NCI-H2196 (cell line): Measurements from ENCODE around the gene TBX2.

Source experiments
- DNase-seq: peaks from one replicate; lab custom pipeline; 2025; ENCODE audit not compliant: unreplicated experiment; lab: John Stamatoyannopoulos, UW

Gene TBX2

DNA sequence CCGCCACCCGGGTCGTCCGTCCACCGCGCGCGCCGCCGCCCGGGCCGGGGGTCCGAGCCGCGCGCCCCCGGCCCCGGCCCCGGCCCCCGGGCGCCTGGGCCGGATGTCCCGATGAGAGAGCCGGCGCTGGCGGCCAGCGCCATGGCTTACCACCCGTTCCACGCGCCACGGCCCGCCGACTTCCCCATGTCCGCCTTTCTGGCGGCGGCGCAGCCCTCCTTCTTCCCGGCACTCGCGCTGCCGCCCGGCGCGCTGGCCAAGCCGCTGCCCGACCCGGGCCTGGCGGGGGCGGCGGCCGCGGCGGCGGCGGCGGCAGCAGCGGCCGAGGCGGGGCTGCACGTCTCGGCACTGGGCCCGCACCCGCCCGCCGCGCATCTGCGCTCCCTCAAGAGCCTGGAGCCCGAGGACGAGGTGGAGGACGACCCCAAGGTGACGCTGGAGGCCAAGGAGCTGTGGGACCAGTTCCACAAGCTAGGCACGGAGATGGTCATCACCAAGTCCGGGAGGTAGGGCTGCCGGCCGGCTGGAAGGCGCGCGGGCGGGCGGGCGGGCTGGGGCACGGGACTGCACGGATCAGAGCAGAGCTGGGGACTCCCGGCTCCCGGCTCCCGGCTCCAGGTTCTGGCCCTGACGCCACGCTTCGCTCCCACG, 548 bp downstream of the TBX2 start:
- no peak for DNase-seq

DNA sequence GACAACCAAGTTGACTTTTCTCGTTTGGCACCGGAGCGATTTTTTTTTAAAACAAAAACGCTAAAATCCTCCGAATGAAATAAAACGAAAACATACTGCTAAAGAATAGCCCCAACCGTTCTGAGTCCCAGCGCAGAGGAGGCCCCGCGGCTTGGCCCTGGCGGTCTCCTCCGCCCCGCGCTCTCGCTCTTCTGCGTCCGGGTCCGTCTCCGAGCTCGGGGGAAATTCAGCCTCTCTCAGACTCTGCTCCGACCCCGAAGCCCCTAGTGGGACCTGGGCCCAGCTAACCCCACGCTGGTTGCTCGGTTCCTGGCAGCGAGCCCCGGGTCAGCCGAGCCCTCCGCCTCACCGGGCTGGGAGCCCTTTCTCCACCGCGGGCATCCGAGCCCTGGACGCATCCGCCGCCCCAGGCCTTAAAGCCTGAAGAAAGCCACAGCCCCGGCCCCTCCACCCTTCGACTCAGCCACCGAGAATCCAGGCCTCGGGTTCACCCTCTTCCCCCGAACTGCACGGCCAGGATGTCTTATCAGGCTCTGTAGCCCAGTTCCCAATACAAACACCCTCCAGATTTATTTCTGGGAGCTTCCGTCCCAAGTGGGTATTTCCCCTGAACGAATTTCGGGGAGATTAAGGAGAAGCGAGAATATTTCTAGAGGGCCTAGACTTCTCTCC, 1.2 kb downstream of the TBX2 start:
- no peak for DNase-seq

DNA sequence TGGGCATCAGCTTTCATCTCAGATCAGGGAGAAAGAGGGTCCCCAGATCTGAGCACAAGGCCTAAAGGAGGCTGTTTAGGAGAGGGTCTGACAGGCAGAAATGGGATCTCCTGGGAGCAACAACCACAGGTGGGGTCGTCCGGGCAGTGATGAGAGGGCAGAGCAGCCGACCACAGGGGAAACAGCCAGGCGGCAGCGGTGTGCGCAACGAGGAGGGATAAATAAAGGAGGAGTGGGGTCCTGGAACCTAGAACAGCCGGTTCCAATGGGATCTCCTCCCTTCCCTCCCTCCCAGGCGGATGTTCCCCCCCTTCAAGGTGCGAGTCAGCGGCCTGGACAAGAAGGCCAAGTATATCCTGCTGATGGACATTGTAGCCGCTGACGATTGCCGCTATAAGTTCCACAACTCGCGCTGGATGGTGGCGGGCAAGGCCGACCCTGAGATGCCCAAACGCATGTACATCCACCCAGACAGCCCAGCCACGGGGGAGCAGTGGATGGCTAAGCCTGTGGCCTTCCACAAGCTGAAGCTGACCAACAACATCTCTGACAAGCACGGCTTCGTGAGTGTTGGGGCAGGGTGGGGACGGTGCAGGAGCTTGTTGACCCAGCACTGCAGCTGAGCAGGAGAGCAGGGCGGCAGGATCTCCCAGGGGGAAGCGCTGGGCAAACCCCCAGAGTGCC, 1.9 kb downstream of the TBX2 start:
- no peak for DNase-seq

DNA sequence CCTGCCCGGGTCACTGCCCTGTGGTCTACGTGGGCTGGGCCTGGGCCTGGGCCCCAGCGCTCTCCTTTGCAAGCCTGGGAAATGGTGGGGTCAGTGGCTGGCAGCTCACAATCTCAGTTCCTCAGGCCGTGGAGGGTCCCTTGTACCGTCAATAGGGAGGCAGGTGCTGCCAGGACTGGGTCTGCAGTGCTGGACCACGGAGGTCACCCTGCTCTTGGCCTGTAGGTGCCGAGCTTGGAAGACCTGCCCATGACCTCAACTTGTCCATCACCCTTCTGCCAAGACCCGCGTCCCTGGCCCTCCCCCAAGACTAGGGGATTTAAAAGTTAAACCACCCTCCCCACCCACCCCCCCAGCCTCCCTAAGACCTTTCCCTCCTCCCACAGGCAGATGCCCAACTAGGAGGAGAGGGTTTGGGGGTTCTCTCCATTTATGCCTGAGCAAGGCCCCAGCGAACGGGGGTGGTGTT, 2.5 kb downstream of the TBX2 start:
- no peak for DNase-seq

DNA sequence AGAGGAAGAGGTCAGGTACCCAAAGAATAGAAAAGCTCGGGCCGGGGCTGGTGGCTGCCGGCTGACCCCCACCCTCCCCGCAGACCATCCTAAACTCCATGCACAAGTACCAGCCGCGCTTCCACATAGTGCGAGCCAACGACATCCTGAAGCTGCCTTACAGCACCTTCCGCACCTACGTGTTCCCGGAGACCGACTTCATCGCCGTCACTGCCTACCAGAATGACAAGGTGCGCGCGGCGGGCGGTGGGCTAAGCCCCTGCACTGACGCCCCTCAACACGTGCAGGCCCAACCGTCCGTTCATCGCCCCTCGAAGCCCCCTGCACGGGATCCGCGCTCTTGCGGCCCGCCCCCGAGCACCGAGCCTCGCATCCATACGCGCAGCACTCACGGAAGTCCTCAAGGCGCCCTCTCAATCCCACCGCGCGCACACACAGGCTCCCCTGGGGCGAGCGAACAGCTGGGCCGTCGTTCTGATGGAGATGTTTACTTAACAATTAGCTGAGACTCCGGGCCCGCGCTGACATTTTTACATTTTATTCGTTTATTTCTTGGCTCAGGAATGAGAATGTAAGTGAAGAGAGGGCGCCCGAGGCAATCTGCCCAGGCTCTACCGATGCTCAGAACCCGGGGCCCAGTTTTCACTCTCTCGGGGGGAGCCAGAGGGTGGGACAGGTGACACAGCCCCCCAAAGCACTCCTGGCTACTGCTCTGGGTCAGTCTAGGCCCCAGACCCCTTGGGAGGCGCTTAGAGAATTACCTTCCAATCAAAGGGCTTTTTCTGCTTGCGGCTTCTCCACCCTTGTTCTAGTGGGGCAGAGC, 3.5 kb downstream of the TBX2 start:
- no peak for DNase-seq

DNA sequence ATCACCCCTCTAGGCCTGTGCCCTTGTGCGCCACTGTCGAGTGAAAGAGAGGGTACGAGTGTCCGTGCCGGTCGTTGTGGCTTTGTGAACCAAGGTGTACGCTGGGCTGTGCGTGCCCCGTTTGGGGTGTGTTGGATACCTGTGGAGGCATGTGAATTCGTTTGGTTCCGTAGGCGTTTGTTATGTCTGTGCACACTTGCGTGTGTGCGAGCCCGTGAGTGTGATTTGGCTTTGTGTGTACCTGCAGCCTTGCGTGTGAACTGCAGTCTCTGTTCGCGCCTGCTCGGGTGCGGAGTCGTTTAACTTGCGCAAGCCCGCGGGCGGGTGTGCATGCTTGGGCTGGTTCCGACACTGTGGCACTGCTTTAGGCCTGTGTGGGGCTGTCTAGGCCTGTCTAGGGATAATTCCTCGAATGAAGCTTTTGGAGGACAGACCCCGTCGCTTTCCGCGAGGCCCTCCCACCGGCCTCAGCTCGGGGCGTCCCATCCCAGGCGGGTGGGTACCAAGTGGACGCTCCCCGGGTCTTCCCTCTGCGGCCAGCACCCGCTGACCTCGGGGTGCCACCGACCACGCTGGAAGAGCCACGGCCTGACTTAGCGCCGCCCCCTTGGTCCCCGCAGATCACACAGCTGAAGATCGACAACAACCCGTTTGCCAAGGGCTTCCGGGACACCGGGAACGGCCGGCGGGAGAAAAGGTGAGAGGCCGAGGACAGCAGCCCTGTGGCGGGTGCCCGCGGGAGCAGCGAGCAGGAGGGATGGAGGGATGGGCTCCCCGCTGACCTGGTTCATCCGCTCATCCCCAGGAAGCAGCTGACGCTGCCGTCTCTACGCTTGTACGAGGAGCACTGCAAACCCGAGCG, 4.4 kb downstream of the TBX2 start:
- no peak for DNase-seq

DNA sequence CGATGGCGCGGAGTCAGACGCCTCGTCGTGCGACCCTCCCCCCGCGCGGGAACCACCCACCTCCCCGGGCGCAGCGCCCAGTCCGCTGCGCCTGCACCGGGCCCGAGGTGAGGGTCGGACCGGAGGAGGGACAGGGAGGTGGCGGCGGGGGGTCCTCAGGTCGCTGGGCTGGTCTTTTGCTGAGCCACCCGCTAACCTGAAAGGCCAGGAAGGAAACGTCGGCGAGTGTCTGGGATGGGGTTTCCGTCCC, 4.9 kb downstream of the TBX2 start:
- no peak for DNase-seq

DNA sequence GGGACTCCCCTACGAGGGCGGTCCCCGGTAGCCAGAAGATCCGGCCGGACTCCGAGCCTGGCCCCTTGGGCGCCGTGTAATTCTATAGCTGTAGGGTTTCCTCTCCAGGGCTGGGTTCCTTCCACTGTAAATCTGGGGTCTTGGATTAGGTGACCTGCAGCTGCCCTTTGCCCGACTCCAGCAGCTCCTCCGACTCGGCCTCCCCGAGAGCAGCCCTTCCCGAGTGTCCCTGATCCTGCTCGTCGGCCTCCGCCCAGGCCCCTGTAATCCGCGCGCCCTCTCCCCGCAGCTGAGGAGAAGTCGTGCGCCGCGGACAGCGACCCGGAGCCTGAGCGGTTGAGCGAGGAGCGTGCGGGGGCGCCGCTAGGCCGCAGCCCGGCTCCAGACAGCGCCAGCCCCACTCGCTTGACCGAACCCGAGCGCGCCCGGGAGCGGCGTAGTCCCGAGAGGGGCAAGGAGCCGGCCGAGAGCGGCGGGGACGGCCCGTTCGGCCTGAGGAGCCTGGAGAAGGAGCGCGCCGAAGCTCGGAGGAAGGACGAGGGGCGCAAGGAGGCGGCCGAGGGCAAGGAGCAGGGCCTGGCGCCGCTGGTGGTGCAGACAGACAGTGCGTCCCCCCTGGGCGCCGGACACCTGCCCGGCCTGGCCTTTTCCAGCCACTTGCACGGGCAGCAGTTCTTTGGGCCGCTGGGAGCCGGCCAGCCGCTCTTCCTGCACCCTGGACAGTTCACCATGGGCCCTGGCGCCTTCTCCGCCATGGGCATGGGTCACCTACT, 5.5 kb downstream of the TBX2 start:
- no peak for DNase-seq

DNA sequence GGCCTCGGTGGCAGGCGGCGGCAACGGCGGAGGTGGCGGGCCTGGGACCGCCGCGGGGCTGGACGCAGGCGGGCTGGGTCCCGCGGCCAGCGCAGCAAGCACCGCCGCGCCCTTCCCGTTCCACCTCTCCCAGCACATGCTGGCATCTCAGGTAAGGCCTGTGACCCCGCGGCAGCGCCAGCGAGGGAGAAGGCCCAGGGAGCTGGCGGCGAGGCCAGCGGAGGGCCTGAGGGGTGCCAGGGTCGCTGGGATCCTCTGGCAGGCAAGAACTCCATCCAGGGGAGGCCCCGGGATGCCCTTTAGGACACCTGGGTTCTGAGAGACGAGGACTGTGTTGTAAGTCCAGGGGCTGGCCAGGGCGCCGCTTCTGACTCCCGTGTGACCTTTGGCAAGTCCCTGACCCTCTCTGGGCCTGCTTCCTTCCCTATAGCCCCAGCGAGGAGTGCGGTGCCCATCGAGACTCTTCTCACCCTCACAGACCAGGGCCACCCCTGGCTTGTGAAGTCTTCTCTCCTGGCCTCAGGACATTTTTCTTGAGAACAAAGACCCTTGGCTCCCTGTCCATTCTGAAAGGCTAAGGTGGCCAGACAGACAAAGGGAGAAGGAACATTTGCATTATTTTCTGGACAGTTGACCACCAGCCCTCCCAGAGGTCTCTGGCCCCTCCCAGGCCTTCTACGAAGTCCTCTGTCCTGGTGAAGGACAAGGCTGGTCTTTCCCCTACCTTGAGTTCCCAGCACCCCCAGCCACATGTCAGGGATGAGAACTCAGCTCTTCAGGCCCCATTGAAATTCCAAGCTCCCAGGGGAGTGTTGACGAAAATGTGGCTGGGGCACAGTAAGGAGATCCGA, 6.3 kb downstream of the TBX2 start:
- DNase-seq: no peak

DNA sequence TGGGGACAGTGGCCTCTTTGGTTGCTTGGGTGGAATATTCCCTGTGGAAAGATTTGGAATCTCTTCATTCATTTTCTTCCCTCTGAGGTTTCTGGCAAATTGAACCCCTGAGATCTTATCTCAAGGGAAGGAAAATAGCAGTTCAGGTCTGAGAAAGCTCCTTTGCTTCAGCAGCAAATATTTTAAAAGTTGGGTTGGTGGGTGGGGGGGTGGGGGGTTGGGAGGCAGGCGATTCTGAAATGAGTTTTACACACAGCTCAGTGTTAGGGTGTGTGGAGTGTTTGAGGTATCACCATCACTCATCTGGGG, 6.8 kb downstream of the TBX2 start:
- no peak for DNase-seq

DNA sequence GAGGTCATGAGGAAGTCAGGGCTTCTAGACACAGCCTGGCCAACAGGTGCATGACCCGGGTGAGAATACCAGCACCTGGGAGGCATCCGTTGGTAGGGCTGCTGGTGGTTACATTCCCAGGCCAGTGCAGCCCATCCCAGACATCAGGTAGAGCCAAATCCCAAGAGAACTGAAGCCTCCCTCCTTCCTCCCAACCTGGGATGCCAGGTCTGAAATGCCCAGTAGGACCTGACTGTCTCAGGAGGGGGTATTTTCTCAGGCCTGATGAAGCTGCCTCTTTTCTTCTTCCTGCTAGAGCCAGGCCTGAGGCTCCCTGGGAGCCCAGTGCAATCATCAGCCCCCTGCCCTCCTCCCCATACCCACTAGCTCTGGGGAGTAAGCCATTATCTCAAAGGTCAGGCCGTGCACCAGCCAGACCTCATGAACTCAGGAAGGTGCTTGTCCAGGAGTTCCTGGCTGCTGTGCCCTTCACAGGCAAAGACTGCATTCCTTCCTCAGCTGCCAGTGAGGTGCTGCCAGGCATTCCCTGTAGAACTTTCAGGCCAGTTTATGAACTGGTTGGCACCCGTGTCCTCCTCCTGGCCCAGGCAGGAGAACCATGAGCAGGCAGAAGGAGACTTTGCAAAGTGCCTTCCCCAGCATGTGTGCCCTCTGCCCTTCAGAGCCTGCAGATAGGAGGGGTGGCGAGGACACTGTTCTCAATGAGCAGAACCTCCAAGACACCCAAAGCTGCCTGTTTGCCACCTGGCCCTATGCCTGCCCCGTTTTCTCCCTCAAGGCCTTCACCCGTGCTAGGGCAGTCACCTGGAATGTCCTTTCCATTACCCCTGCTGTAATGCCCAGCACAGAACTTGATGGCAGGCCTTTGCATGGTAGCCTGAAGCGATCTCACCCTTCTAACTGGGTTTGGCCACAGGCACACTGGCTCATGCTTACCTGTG, 7.6 kb downstream of the TBX2 start:
- DNase-seq: no peak

DNA sequence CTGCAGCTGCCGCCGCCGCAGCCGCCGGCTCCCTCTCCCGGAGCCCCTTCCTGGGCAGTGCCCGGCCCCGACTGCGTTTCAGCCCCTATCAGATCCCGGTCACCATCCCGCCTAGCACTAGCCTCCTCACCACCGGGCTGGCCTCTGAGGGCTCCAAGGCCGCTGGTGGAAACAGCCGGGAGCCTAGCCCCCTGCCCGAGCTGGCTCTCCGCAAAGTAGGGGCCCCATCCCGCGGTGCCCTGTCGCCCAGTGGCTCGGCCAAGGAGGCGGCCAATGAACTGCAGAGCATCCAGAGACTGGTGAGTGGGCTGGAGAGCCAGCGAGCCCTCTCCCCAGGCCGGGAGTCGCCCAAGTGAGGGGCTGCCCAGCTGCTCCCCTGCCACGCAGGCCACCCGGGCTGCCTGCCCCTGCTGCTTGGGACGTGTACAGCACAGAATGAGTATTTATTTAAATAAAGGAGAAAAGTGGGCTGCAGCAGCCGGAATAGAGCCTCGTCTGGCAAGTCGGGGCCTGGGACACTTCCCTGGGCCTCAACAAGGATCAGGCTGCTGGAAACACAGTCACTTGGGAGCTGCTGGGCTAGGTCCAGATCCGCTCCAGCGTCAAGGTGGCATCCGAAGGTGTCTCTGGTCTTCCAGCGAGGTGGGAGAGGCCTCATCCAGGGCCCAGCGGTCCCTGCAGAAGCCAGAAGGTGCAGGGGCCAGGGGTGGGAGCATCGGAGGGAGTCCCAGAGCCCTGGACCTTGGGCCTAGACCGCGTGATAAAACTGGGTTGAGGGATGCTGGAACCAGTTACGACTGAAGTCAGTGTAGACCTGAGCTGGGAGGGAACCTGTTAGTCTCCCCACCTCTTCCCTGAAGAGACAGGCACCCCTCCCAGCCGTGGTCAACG, 8.8 kb downstream of the TBX2 start:
- no peak for DNase-seq

DNA sequence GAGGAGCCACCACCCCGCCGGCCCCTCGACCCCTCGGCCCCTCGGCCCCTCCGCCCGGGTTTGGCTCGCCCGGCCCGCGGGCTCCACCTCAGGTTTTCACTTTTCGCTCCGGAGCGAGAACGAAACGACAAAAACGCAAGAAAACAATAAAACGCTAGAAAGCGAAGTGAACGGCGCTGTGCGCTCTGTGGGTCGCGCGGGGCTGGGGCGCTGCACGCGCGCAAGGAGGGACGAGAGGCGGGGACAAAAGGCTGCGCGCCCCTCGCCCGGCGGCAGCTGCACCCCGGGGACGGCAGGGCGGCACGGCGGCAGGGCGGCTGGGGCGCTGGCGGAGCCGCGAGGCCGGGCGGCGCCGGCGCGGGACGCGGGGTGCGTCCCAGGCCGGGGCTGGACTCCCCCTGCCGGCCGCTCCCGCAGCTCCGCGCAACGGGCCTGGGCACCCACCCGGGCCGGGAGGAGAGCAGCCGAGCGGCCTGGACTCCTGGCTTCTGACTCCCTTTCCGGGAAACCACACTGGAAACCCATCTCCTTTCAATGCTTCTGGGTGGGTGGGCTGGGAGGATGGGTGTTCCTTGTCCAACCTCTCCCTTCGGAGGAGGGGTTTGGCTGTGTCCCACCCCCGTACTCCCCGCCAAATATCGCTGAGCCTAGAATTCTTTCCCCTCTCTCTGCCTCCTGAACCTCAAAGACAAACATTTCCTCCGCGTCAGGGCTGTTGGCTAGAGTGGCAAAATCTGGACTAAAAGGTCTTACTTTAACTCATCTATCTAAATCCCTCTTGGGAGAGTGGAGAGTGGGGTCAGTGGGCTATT, 9.9 kb downstream of the TBX2 start:
- peak; percentile 55 for DNase-seq

DNA sequence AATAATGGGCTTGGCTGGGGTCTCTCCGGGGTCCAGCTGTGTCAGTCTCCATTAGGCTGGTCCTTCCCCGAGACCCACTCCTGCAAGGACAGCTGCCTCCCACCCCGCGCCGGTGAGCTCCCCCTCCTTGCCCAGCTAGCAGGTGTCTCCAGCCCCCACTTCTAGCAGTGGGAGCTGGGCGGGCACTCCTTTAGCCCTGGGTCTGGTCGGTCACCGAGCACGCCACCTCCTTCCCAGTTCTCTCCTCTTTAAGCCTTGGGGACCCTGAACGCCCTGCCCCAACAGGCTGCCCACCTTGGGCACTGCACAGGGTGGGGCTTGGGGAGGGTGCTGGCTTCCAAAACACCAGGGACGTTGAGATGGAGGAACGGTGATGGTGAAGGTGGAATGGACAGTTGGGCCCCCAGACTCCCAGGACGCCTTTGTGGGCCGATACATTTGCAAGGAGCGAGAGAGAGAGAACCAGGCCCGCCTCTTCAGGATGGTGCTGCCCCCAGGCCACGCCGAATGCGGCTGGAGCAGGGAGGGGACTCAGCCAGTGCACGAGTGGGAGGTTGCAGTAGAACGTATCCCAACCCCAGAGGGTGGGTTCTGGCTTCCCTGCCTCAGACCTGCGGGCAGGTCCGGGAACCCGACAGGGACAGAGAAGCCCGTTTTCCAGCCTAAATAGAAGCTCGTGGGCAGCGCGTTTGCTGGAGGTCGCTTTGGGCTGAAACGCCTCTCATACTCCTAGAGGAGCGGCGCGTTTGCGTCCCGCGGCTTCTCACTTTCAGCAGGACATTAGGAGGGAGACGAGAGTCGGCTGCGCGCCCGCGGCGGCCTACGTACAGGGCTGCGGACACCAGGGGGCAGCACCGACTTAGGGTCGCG, 10.7 kb downstream of the TBX2 start:
- no peak for DNase-seq

DNA sequence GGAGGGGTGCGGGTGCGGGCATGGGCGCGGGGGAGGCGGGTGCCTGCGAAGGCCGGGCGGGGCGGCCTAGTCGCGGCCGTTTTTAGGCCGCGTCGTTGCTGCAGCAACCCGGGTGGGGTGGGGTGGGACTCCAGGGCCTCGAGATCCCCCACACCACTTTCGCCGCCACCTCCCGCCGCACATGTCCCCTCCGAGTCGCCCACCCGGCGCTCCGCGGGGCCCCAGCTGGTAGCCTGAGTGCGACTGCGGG, 11.3 kb downstream of the TBX2 start:
- no peak for DNase-seq
